GM13976 (cell line): Measurements from ENCODE around the gene HPCAL1.

Source experiments
- DNase-seq: peaks from one replicate; pipeline ENCODE4 v3.0.0; 2012; ENCODE audit warnings: low spot score
- CTCF ChIP-seq: IDR thresholded peaks from 2 replicates; pipeline ENCODE4 v1.5.1; 2012; ENCODE audit warnings: borderline replicate concordance, mild to moderate bottlenecking; ENCODE audit not compliant: insufficient read depth; ENCODE audit errors: extremely low read depth, missing control alignments, control extremely low read depth
- in situ Hi-C: fragments of 300-500 bp; cut with MboI; formaldehyde crosslinking; loops from one replicate; pipeline ENCODE4 v1.12.0; 2022; ENCODE audit warnings: low sequenced_read_pairs, mixed read lengths, inconsistent platforms; ENCODE audit not compliant: unreplicated experiment

HPCAL1 gene

GRCh38 chr2:10333966-10334365 is 31.3 kb downstream of the HPCAL1 start:
- no peak for DNase-seq
- in situ Hi-C loops: no loop called here
- TF ChIP-seq CTCF: no peak

- TF ChIP-seq CTCF: no peak
- in situ Hi-C loops: no loop called here
These were observed 32.5 kb downstream of the HPCAL1 start for GRCh38 chr2:10335046-10335840.

GRCh38 chr2:10336283-10336682 is 33.6 kb downstream of the HPCAL1 start:
- TF ChIP-seq CTCF: no peak
- in situ Hi-C loops: no loop called here
- no peak for DNase-seq

More at GRCh38 chr2:10335046-10335840, 32.5 kb downstream of the HPCAL1 start:
- DNase-seq: no peak

- TF ChIP-seq CTCF: no peak
- in situ Hi-C loops: no loop called here
- no peak for DNase-seq
These were observed 35.0 kb downstream of the HPCAL1 start for GRCh38 chr2:10337449-10338269.

- in situ Hi-C loops: no loop called here
- no peak for DNase-seq
These were observed 35.8 kb downstream of the HPCAL1 start for GRCh38 chr2:10338270-10339188.

More at GRCh38 chr2:10338270-10339188, 35.8 kb downstream of the HPCAL1 start:
- TF ChIP-seq CTCF: no peak
